ENCODE measurements around the gene TMCO2. TPM values are rescaled to one million over a fixed set of nuclear protein-coding genes. Genes with fewer than 3 reads are reported as not detected.

Gene TMCO2
- not detected in 2 replicates for total RNA-seq (2014; rRNA removed; shearing (Covaris generic))
- not detected in 2 replicates for total RNA-seq (2022)
- Bru-seq, nascent RNA, result percentile 11 among the genes with signal in this experiment
- BruChase-seq, experiment 1, labeled RNA remaining after a 6-hour chase, result not detected
- BruChase-seq, experiment 2, labeled RNA remaining after a 2-hour chase, result not detected
- long read RNA-seq, result 0 reads

- no TSS peak for BruUV-seq (replicated peaks)
- Histone ChIP-seq H3K4me1 (ENCODE audit: insufficient read depth, low read length, poor library complexity, severe bottlenecking) (no peaks in the 10 kb centered on the region), H3K9me3 (ENCODE audit: low read length) (no peaks in the 10 kb centered on the region), H3K4me3 (ENCODE audit: low read depth, low read length, poor library complexity, severe bottlenecking) (no peak within 1 kb of the TSS), H3K4me2 (ENCODE audit: low read length) (no peak within 1 kb of the TSS), H3K27ac (ENCODE audit: low read depth, low read length, poor library complexity, severe bottlenecking) (no peak within 1 kb of the TSS), H3K79me2 (ENCODE audit: insufficient read depth, low read depth, low read length) (no peaks in the 10 kb centered on the region), H2AFZ (ENCODE audit: low read length) (no peak within 1 kb of the TSS), H4K20me1 (ENCODE audit: insufficient read depth, low read length) (no peaks in the 10 kb centered on the region; the same call in 1 of the 2 replicates), H3K9me2 (ENCODE audit: insufficient read depth, low read length) (no peaks in the 10 kb centered on the region), H3K36me3 (ENCODE audit: insufficient read depth, low read length) (no peaks in the 10 kb centered on the region)
- ChIA-PET CTCF (ENCODE audit: unreplicated experiment) (no interaction called here), POLR2A (interaction anchor here (0.7 to 0.8 kb wide), 3 partner anchors 17 to 56 kb away, joined by 3 to 8 read pairs (median 4); no protein-coding TSS in a partner anchor)
- intact Hi-C loops (cut with micrococcal nuclease; ENCODE audit: unreplicated experiment), result no loop called here
- no peak for DNase-seq (ENCODE audit: low spot score)
- TF ChIP-seq EZH2phosphoT487 (IDR thresholded peaks at IDR 0.05; ENCODE audit: borderline replicate concordance, low read depth, low read length), result no peak
- TF ChIP-seq, protein P1, sequence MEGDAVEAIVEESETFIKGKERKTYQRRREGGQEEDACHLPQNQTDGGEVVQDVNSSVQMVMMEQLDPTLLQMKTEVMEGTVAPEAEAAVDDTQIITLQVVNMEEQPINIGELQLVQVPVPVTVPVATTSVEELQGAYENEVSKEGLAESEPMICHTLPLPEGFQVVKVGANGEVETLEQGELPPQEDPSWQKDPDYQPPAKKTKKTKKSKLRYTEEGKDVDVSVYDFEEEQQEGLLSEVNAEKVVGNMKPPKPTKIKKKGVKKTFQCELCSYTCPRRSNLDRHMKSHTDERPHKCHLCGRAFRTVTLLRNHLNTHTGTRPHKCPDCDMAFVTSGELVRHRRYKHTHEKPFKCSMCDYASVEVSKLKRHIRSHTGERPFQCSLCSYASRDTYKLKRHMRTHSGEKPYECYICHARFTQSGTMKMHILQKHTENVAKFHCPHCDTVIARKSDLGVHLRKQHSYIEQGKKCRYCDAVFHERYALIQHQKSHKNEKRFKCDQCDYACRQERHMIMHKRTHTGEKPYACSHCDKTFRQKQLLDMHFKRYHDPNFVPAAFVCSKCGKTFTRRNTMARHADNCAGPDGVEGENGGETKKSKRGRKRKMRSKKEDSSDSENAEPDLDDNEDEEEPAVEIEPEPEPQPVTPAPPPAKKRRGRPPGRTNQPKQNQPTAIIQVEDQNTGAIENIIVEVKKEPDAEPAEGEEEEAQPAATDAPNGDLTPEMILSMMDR (conservative IDR thresholded peaks at IDR 0.05; ENCODE audit: low read length), result no peak
Measured at GRCh38 chr1:40247655-40248054, at the start of gene TMCO2. TMCO2 (plus strand) TSS chr1:40247937; CDS start chr1:40247994, 57 bp downstream.

- no TSS peak for BruUV-seq (replicated peaks)
- TF ChIP-seq EZH2phosphoT487 (IDR thresholded peaks at IDR 0.05; ENCODE audit: borderline replicate concordance, low read depth, low read length), result no peak
- TF ChIP-seq, protein P1 (conservative IDR thresholded peaks at IDR 0.05; ENCODE audit: low read length), result no peak
- H3K79me2 ChIP-seq (ENCODE audit: insufficient read depth, low read depth, low read length), result 0 out of 2 replicates have a peak, but pooled peaks cover 3% of the 10 kb centered on the region
- ChIA-PET POLR2A (interaction anchor here (0.9 kb wide), 1 partner anchor 11 kb away, joined by 3 read pairs; no protein-coding TSS in a partner anchor), CTCF (ENCODE audit: unreplicated experiment) (no interaction called here)
- H3K36me3 ChIP-seq (ENCODE audit: insufficient read depth, low read length), result peaks cover 71% of the 10 kb centered on the region
- intact Hi-C loops (cut with micrococcal nuclease; ENCODE audit: unreplicated experiment), result no loop called here
- no peaks in the 10 kb centered on the region for H3K9me2 ChIP-seq (ENCODE audit: insufficient read depth, low read length)
- H3K9me3 ChIP-seq (ENCODE audit: low read length), result no peaks in the 10 kb centered on the region
- H3K4me1 ChIP-seq (ENCODE audit: insufficient read depth, low read length, poor library complexity, severe bottlenecking), result no peaks in the 10 kb centered on the region
- no peak overlapping the region for H2AFZ ChIP-seq (ENCODE audit: low read length)
- H3K4me3 ChIP-seq (ENCODE audit: low read depth, low read length, poor library complexity, severe bottlenecking), result no peak overlapping the region
- no peak overlapping the region for H3K4me2 ChIP-seq (ENCODE audit: low read length)
- H3K27ac ChIP-seq (ENCODE audit: low read depth, low read length, poor library complexity, severe bottlenecking), result no peak overlapping the region
- no peaks in the 10 kb centered on the region for H4K20me1 ChIP-seq (ENCODE audit: insufficient read depth, low read length)
- no peak for DNase-seq (ENCODE audit: low spot score)
Measured at GRCh38 chr1:40199126-40199525, 48.6 kb upstream of the TMCO2 start.

DNA sequence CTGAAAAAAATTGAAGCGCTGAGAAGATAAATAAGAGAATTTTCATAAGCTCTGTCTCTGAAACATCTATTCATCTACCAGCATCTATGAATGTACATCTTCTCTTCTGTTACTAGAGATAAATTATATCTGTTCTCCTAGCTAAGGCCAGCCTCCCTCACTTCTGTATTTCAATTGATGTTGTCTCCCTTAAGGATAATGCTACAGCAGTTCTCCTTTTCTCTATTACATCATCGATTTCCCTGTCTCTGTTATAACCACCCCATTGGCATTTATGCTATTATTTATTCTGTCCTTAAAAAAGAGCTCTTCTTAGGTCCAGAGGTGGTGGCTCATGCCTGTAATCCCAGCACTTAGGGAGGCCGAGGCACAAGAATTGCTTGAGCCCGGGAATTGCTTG lies 42.9 kb upstream of the TMCO2 start:
- H3K27ac ChIP-seq (ENCODE audit: low read depth, low read length, poor library complexity, severe bottlenecking), result no peak overlapping the region
- no peak for DNase-seq (ENCODE audit: low spot score)
- H3K79me2 ChIP-seq (ENCODE audit: insufficient read depth, low read depth, low read length), result 0 out of 2 replicates have a peak, but pooled peaks cover under 1% of the 10 kb centered on the region
- no peaks in the 10 kb centered on the region for H3K4me1 ChIP-seq (ENCODE audit: insufficient read depth, low read length, poor library complexity, severe bottlenecking)
- no peak overlapping the region for H3K4me3 ChIP-seq (ENCODE audit: low read depth, low read length, poor library complexity, severe bottlenecking)
- ChIA-PET POLR2A (interaction anchor here (0.6 to 1.5 kb wide), 5 partner anchors 9 to 58 kb away, joined by 3 to 6 read pairs (median 4); no protein-coding TSS in a partner anchor), CTCF (ENCODE audit: unreplicated experiment) (no interaction called here)
- intact Hi-C loops (cut with micrococcal nuclease; ENCODE audit: unreplicated experiment), result no loop called here
- BruUV-seq (replicated peaks), result no TSS peak
- H4K20me1 ChIP-seq (ENCODE audit: insufficient read depth, low read length), result no peaks in the 10 kb centered on the region
- H3K4me2 ChIP-seq (ENCODE audit: low read length), result no peak overlapping the region
- TF ChIP-seq EZH2phosphoT487 (IDR thresholded peaks at IDR 0.05; ENCODE audit: borderline replicate concordance, low read depth, low read length), result no peak
- TF ChIP-seq, protein P1 (conservative IDR thresholded peaks at IDR 0.05; ENCODE audit: low read length), result no peak
- peaks cover 75% of the 10 kb centered on the region for H3K36me3 ChIP-seq (ENCODE audit: insufficient read depth, low read length)
- no peaks in the 10 kb centered on the region for H3K9me2 ChIP-seq (ENCODE audit: insufficient read depth, low read length)
- no peaks in the 10 kb centered on the region for H3K9me3 ChIP-seq (ENCODE audit: low read length)
- H2AFZ ChIP-seq (ENCODE audit: low read length), result no peak overlapping the region

Data from OCI-LY7 (cell line).